NB4 (cell line): ENCODE measurements around the gene FNDC11.
"Not testable (repeated sequence)": the region's sequence is repeated elsewhere in the genome, so short reads cannot be mapped to it uniquely, and the experiment has no call there.

ENCODE experiments used
- DNase-seq: peaks from one replicate; pipeline ENCODE4 v3.0.0; 2010; ENCODE audit warnings: low read depth
- H3K4me3 ChIP-seq: one replicate; pipeline ENCODE4 v1.5.1; 2011; ENCODE audit warnings: mild to moderate bottlenecking, low read depth, low read length, moderate library complexity
- MAX ChIP-seq: IDR thresholded peaks from 2 replicates; pipeline ENCODE4 v1.6.1; 2011; ENCODE audit warnings: low read depth, low read length
- MYC ChIP-seq: IDR thresholded peaks from 2 replicates; pipeline ENCODE4 v1.6.1; 2011; ENCODE audit warnings: low read depth, low read length
- POLR2A ChIP-seq: IDR thresholded peaks from 2 replicates; pipeline ENCODE4 v1.6.1; 2011; ENCODE audit warnings: mild to moderate bottlenecking; ENCODE audit not compliant: insufficient read length; ENCODE audit errors: extremely low read depth
- TF ChIP-seq, protein P1 (sequence below): IDR thresholded peaks from one replicate; pipeline ENCODE4 v1.5.1; 2012; ENCODE audit warnings: low read depth, low read length

FNDC11 gene

GRCh38 chr20:63594043-63594561, 40.1 kb downstream of the FNDC11 start:
- no peak overlapping the region for H3K4me3 ChIP-seq
- DNase-seq = no peak
- TF ChIP-seq MAX (no peak), POLR2A (no peak), MYC (no peak)
- TF ChIP-seq, protein P1, sequence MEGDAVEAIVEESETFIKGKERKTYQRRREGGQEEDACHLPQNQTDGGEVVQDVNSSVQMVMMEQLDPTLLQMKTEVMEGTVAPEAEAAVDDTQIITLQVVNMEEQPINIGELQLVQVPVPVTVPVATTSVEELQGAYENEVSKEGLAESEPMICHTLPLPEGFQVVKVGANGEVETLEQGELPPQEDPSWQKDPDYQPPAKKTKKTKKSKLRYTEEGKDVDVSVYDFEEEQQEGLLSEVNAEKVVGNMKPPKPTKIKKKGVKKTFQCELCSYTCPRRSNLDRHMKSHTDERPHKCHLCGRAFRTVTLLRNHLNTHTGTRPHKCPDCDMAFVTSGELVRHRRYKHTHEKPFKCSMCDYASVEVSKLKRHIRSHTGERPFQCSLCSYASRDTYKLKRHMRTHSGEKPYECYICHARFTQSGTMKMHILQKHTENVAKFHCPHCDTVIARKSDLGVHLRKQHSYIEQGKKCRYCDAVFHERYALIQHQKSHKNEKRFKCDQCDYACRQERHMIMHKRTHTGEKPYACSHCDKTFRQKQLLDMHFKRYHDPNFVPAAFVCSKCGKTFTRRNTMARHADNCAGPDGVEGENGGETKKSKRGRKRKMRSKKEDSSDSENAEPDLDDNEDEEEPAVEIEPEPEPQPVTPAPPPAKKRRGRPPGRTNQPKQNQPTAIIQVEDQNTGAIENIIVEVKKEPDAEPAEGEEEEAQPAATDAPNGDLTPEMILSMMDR = no peak

DNA sequence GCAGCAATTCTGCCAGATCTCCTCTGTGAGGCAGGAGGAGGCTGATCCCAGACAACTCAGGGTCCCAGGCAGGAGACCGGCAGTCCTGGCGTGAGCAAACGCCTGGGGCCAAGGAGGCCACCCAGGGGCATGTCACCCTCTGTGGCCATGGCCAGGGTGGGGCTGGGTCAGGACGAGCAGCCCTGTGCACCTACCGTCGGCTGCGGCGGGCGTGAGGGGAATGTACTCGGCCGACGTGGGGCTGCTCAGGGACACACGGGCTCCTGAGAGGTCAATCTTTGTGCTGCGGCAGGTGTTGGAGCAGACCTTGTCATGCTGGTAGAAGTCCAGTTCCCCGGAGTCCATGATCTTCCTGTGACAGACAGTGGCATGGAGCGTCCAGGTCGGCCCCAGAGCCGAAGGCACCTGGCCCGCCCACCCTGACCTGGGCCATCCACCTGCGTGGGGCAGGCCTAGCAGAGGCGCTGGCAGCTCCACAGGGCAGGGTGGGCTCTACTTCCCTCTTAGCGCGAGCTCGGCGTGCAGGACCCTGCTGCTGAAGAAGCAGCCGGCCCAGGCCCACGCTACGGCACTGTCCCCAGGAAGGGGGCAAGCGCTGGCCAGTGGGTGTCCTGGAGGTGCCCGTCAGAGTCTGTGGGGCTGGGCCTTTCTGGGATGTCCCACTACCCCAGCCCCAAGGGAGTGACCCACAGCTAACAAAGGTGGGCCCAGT, 41.6 kb downstream of the FNDC11 start:
- no peak for DNase-seq
- no peak overlapping the region for H3K4me3 ChIP-seq
- TF ChIP-seq POLR2A (no peak), MYC (no peak)

DNA sequence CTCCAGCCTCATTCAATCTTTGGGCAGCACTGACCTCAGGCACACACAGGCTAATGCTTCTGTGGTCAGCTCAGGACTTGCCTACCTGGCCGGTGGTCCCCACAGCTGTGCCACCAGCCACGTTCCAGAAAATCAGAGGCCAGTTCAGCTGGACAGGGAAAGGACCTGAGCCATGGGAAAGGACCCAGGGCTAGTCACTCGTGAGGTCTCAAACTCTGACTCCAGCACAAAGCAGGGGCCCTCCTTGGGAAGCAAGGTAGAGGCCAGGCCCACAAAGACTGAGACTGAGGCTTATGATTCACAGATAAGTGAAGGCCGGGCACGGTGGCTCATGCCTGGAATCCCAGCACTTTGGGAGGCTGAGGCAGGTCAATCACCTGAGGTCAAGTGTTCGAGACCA, 42.5 kb downstream of the FNDC11 start:
- no peak for DNase-seq
- no peak for TF ChIP-seq MYC
- TF ChIP-seq, protein P1 = no peak
- no peak overlapping the region for H3K4me3 ChIP-seq

DNA sequence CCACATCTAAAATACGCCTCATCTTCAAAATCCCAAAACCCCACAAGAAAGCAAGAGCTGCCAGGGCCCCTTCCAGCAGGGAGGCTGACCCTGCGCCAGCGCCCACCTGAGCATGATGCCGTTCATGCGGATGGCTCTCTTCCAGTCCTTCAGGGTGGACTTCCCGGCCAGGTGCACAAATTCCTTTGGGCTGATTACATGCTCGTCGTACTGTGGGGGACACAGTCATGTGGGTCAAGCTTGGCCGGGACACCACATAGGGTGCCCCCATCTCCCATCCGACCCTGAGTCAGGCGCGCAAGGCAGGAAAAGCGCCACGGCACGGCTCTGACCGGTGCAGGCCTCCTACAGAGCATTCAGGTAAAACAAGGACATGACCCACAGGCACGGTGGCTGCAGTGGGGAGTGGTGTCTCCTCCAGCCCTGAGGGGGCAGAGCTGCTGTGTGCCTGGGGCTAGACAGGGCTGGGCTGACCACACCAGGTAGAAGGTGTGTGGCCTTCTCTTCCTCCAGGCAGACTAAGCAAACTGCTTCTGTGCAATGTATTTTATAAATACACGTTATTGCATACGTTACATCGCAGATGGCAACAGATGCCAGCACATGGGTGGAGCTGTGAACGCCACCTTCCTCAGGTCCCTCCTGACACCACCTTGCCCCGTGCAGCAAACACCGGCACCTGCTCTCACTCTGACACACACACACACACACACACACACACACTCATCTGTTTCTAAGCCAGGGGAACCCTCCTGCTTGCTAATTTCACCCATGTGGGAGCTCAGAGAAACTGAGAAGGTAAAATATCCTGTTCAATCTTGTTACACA, 43.9 kb downstream of the FNDC11 start:
- no peak for DNase-seq
- no peak overlapping the region for H3K4me3 ChIP-seq
- TF ChIP-seq MAX (no peak), POLR2A (no peak), MYC (no peak)
- TF ChIP-seq, protein P1 = no peak

DNA sequence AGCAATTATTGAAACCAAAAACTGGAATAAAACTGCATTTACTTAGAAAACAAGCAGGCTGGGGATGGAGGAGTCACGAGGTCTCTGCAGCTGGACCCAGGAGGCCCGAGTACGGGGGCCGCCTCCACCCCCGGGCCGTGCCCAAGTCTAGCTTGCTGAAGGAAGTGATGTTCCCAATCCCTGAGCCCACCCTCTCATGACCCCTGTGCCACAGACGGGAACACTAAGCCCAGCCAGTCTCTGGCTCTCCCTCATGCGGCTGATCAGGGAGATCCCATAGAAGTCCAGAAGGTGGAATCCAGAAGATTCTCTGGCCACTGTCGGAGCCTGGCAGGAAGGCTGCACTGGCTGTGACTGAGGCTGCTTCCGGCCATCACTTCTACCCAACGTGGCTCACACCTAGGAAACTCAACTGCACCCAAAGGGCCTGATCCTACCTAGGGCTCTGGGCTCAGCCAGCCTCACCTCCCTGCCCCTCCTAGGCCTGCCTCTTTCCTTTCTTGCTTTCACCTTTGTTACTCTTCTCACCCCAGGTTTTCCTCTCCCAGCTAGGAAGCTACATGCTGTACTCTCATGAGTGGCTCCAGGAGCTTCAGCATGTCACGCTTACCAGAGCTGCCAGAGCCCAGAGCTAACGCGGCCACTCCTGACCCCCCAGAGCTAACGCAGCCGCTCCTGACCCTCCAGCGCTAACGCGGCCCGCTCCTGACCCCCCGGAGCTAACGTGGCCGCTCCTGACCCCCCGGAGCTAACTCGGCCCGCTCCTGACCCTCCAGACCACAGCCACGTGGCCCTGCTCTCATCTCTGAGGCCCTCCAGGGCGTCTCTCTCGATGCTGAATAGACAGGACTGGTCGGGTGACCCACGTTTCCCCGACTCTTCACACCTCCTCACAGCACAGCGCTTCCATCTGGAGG, 44.8 kb downstream of the FNDC11 start:
- no peak for DNase-seq
- TF ChIP-seq POLR2A = no peak
- no peak overlapping the region for H3K4me3 ChIP-seq

- H3K4me3 ChIP-seq = no peak overlapping the region
- TF ChIP-seq, protein P1 = no peak
- DNase-seq = no peak
Observed at GRCh38 chr20:63599396-63600050, 45.6 kb downstream of the FNDC11 start.

DNA sequence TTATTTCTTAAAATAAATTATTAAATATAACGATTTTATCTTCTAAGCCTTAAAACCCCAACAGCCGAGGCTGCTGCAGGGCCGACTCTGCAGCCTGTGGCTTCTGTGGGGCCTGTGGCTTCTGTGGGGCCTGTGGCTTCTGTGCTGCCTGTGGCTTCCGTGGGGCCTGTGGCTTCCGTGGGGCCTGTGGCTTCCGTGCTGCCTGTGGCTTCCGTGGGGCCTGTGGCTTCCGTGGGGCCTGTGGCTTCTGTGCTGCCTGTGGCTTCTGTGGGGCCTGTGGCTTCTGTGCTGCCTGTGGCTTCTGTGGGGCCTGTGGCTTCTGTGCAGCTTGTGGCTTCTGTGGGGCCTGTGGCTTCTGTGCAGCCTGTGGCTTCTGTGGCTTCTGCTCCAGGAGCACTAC, 47.7 kb downstream of the FNDC11 start:
- DNase-seq, H3K4me3 ChIP-seq: not testable (repeated sequence)
